ENCODE results near the gene ADAMTSL3. TPM values are rescaled to one million over a fixed set of nuclear protein-coding genes. Genes with fewer than 3 reads are reported as not detected.

ADAMTSL3 gene
- total RNA-seq, 1 experiment from 2014 or later, result 1.8 TPM

GRCh38 chr15:83905556-83906273, 251.8 kb downstream of the ADAMTSL3 start:
- H3K4me1 Mint-ChIP-seq, result no peaks in the 10 kb centered on the region
- no peak for ATAC-seq
- TF ChIP-seq PRDM15 (CRISPR knock-in tag; IDR thresholded peaks at IDR 0.05) (no peak), JAZF1 (CRISPR knock-in tag; IDR thresholded peaks at IDR 0.05) (no peak), FOXP4 (CRISPR knock-in tag; IDR thresholded peaks at IDR 0.05) (no peak), RELA (CRISPR knock-in tag; IDR thresholded peaks at IDR 0.05; ENCODE audit: borderline replicate concordance) (no peak), NFATC4 (CRISPR knock-in tag; IDR thresholded peaks at IDR 0.05) (no peak), TP53 (CRISPR knock-in tag; IDR thresholded peaks at IDR 0.05) (no peak)
- H3K36me3 Mint-ChIP-seq, result no peaks in the 10 kb centered on the region; the same call in 1 of the 2 replicates
- H3K27me3 Mint-ChIP-seq (ENCODE audit: low read depth), result no peaks in the 10 kb centered on the region
- DNase-seq (ENCODE audit: low spot score), result no peak
- H3K27ac Mint-ChIP-seq, result no peak overlapping the region
- ChIA-PET POLR2A (no interaction called here), CTCF (no interaction called here)
- peaks cover 14% of the 10 kb centered on the region for H3K9me3 Mint-ChIP-seq
- no peak overlapping the region for H3K4me3 Mint-ChIP-seq

- Mint-ChIP-seq H3K9me3 (peaks cover 14% of the 10 kb centered on the region), H3K27ac (no peak overlapping the region), H3K4me1 (no peaks in the 10 kb centered on the region), H3K27me3 (ENCODE audit: low read depth) (no peaks in the 10 kb centered on the region), H3K36me3 (no peaks in the 10 kb centered on the region; the same call in 1 of the 2 replicates), H3K4me3 (no peak overlapping the region)
- TF ChIP-seq ZNF121 (CRISPR knock-in tag; IDR thresholded peaks at IDR 0.05), result no peak
- no peak for TF ChIP-seq MXD4 (CRISPR knock-in tag; IDR thresholded peaks at IDR 0.05; ENCODE audit: borderline replicate concordance)
- ChIA-PET POLR2A (no interaction called here), CTCF (no interaction called here)
- ATAC-seq (no peak), DNase-seq (ENCODE audit: low spot score) (no peak)
Observed at GRCh38 chr15:83911345-83911744, 257.4 kb downstream of the ADAMTSL3 start.

GRCh38 chr15:83912343-83912742, 258.4 kb downstream of the ADAMTSL3 start:
- ATAC-seq (no peak), DNase-seq (ENCODE audit: low spot score) (no peak)
- H3K4me1 Mint-ChIP-seq, result no peaks in the 10 kb centered on the region
- no peaks in the 10 kb centered on the region; the same call in 1 of the 2 replicates for H3K36me3 Mint-ChIP-seq
- H3K27me3 Mint-ChIP-seq (ENCODE audit: low read depth), result no peaks in the 10 kb centered on the region
- CTCF ChIA-PET, result no interaction called here
- POLR2A ChIA-PET, result no interaction called here
- no peak overlapping the region for H3K27ac Mint-ChIP-seq
- no peak overlapping the region for H3K4me3 Mint-ChIP-seq
- peaks cover 14% of the 10 kb centered on the region for H3K9me3 Mint-ChIP-seq
- TF ChIP-seq ZNF532 (CRISPR knock-in tag; IDR thresholded peaks at IDR 0.05; ENCODE audit: borderline replicate concordance), result no peak
- no peak for TF ChIP-seq NR3C1 (CRISPR knock-in tag; conservative IDR thresholded peaks at IDR 0.05; ENCODE audit: low read depth)
- no peak for TF ChIP-seq ZNF671 (CRISPR knock-in tag; IDR thresholded peaks at IDR 0.05)
- no peak for TF ChIP-seq STAT6 (CRISPR knock-in tag; conservative IDR thresholded peaks at IDR 0.05; ENCODE audit: low read depth)
- TF ChIP-seq MXD4 (CRISPR knock-in tag; IDR thresholded peaks at IDR 0.05; ENCODE audit: borderline replicate concordance), result no peak
- TF ChIP-seq HMGXB4 (CRISPR knock-in tag; IDR thresholded peaks at IDR 0.05), result no peak
- no peak for TF ChIP-seq FOXP4 (CRISPR knock-in tag; IDR thresholded peaks at IDR 0.05)
